Vagina (tissue), 2 donors: ENCODE measurements around the gene MYOF.

Source experiments
- CTCF ChIP-seq, 3 experiments: fragments of 450-650 bp in 2 of 3; fragments of 200-600 bp in 1 of 3; sonication (generic) in 1 of 3; IDR thresholded peaks; one replicate each; pipeline ENCODE4 v1.5.1; 2017 to 2019; ENCODE audit warnings: antibody characterized with exemption in 3 of 3, mild to moderate bottlenecking in 2 of 3, moderate library complexity in 2 of 3
- POLR2A ChIP-seq, 2 donors: fragments of 450-650 bp; IDR thresholded peaks; one replicate each; pipeline ENCODE4 v1.6.1; 2017; ENCODE audit warnings: antibody characterized with exemption in 2 of 2, mild to moderate bottlenecking in 2 of 2, moderate library complexity in 2 of 2
- POLR2AphosphoS5 ChIP-seq, 2 donors: sonication (generic); formaldehyde crosslinking; IDR thresholded peaks; one replicate each; pipeline ENCODE4 v1.9.0; 2017; ENCODE audit warnings: antibody characterized with exemption in 2 of 2, mild to moderate bottlenecking in 2 of 2, low read depth in 1 of 2; ENCODE audit not compliant: insufficient read depth in 1 of 2

- no peak for TF ChIP-seq CTCF (IDR thresholded peaks at IDR 0.05)
- TF ChIP-seq POLR2A (IDR thresholded peaks at IDR 0.05), result no peak
- no peak for TF ChIP-seq POLR2AphosphoS5 (IDR thresholded peaks at IDR 0.05; ENCODE audit: insufficient read depth in 1 of 2, low read depth in 1 of 2)
These were observed 24.6 kb downstream of the MYOF start for GRCh38 chr10:93457511-93457910.
